Posterior cingulate gyrus (tissue), 11 donors: Measurements from ENCODE around the gene MRPL11.
"Not testable (repeated sequence)": the region's sequence is repeated elsewhere in the genome, so short reads cannot be mapped to it uniquely, and the experiment has no call there.

Source experiments
- DNase-seq, 10 donors: peaks; one replicate each; pipeline versions ENCODE4 v3.0.0 to v3.0.0-alpha.2; 2020 to 2021; ENCODE audit warnings: mixed read lengths in 3 of 10
- intact Hi-C: fragments of 100-400 bp; cut with DNase I; formaldehyde crosslinking; loops from one replicate; pipeline ENCODE4 v1.15.1; 2023

The MRPL11 gene

DNA sequence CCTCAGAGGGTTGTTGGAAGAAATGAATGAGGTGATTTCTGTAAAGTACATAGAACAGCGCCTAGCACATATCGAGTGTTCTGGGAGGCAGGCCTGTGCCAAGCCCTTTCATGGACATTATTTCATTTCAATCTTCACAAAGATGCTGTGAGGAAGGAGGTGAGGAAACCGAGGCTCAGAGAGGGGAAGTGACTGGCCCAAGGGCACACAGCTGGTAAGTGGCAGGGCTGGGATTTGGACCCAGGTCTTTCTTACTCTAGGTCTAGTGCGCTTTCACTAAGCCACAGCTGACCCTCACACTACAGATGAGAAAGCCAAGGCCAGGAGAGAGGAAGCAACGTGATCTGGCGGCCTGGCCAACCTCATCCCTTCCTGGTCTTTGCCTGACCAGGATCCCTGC lies 30.0 kb upstream of the MRPL11 start:
- intact Hi-C loops: no loop called here
- peak in 1 of 10 donors; percentile 18 for DNase-seq

DNA sequence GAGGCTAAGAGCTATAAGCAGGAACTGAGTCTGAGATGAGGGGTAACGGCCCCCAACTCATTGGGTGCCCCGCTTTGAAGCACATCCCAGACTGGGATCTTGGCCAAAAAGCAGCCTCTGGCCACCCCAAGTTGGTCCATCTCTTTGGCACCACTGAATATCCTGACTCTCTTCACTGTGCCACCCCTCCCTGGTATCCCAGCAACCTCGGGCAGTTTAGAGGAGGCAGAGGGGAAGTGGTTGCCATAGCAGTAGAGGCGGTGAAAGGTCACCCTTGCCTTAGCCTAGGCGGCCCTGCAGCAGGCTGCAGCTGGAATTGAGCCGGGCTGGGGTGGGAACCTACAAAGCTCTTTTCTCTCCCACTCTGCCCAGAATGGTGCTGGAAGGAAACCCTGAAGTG lies 29.1 kb upstream of the MRPL11 start:
- intact Hi-C loops: no loop called here
- DNase-seq: peak in 1 of 10 donors; percentile 75

DNA sequence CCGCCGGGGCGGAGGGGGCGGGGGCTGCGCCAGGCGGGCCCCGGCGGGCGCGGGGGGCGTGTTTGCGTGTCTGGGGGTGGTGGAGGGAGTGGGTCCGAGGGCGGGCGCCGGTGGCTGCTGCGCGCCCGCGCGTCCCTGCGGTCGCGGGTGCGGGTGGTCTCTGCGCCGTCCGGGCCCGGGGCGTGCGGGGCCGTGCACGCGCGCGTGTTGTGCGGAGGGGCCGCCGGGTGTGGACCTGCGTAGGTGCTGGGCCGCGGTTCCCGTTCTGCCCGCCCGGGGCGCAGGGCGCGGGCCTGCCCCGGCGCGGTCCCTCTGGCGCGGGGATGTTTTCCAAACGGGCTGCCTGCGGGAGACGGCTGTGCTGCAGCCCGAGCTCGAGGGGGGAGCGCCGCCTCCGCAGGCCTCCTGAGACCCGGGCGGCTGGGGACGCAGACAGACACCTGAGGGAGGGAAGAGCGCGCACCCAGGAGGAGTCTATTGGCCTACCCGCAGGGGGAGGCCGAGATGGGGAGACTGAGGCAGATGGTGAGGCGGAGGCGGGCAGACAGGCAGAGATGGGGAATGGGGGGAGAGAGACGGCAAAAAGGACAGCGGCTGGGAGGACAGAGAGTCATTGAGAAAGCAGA lies 28.5 kb upstream of the MRPL11 start:
- peak in 8 of 10 donors; percentile 21 to 92 (median 42) for DNase-seq
- intact Hi-C loops: no loop called here

- intact Hi-C loops: no loop called here
- peak; percentile 88 to 99 (median 92) for DNase-seq
These were observed 27.8 kb upstream of the MRPL11 start, which contains the start of gene PELI3 for GRCh38 chr11:66466225-66467033. PELI3 (plus strand) TSS chr11:66466905; CDS start chr11:66468129, 1,224 bp downstream.

DNA sequence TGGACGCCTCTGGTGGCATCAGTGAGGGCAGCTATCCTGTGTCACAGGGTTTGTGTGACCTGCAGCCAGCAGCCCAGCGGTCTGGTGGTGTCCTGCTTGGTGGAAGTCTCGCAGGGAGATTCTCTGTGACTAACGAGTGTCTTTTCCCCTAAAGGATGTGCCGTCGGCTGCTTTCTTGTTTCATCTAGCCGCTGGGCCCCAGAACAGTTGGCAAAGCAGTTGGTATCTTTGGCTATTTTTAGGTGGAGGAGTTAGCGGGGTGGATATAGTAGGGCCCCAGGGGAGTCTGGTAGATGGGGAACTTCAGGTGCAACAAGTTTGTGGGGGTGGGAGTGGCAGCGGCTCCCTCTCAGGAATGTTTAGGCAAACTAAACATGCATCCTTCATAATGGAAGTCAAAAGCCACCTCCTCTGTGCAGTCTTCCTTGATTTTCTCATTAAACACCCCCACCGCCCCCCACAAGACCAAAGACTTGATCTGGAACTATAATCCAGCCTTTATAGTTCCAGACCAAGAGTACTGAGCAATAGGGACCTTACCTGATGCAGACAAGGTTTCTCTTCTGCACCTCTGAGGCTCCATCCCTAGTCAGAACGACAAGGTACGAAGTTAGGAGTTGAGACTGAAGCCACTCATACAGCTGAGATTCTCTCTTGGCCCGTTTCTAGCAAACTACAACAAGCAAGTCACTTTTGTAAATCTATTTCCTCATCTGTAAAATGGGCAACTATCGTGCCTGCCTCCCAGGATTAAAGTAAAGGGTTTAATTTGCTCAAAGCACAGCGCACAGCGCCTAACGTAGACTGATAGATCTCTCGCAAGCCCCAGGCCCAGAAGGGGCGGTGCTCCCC lies 27.0 kb upstream of the MRPL11 start:
- intact Hi-C loops: no loop called here
- no peak for DNase-seq

DNA sequence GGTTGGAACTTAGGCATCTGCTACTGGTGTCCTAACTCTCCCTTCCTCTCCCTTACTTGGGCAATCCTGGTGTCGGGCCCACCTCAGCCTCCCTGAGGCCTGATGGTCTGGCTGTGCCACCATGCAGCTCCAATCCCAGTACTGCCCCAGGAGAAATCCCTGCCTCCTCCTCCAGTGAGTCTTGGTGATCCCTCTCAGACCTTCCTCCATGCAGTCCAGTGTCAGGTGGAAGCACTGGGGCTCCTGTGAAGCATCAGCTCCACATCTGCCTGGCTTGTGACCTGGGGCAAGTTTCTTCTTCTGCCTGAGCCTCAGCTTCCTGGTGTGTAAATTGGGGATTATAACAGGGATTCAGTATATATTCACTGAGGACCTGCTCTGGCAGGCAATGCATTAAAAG lies 26.3 kb upstream of the MRPL11 start:
- intact Hi-C loops: no loop called here
- DNase-seq: no peak

DNA sequence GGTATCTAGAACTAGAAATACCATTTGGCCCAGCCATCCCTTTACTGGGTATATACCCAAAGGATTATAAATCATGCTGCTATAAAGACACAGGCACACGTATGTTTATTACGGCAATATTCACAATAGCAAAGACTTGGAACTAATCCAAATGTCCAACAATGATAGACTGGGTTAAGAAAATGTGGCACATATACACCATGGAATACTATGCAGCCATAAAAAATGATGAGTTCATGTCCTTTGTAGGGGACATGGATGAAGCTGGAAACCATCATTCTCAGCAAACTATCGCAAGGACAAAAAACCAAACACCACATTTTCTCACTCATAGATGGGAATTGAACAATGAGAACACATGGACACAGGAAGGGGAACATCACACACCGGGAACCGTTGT lies 25.5 kb upstream of the MRPL11 start:
- DNase-seq, intact Hi-C loops: not testable (repeated sequence)

DNA sequence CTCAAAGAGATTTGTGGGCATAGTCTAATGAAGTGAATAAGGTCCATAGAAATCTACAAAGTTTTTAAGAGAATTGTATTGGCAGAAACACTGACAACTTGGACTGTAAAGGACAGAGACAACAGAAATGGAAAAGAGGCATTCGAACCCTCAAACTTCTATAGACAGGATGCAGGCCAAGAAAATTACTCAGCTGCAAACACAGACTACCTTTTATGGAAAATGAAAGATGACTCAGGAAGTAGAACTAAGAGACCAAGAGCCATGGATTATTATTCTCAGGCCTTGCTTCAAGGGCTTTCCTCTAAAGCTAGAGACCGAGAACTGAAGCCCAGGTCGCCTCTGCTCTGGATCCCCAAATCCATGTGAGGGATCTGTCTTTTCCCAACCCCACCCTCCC lies 24.3 kb upstream of the MRPL11 start:
- intact Hi-C loops: no loop called here
- no peak for DNase-seq

DNA sequence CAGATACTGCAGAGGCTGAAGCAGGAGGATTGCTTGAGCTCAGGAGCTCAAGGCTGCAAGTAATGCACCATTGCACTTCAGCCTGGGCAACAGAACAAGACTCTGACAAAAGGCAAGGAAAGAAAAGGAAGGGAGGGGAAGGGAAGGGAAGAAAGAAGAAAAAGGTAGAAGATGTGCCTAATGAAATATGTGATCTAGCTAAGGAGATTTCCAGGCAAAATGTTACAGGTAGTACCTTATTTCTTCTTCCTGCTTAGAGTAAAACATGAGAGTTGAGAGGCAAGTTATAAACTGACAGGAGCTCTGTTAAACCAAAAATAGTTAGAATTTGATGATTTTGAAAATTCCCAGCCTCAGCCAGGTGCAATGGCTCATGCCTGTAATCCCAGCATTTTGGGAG lies 23.4 kb upstream of the MRPL11 start:
- no peak for DNase-seq
- intact Hi-C loops: no loop called here

DNA sequence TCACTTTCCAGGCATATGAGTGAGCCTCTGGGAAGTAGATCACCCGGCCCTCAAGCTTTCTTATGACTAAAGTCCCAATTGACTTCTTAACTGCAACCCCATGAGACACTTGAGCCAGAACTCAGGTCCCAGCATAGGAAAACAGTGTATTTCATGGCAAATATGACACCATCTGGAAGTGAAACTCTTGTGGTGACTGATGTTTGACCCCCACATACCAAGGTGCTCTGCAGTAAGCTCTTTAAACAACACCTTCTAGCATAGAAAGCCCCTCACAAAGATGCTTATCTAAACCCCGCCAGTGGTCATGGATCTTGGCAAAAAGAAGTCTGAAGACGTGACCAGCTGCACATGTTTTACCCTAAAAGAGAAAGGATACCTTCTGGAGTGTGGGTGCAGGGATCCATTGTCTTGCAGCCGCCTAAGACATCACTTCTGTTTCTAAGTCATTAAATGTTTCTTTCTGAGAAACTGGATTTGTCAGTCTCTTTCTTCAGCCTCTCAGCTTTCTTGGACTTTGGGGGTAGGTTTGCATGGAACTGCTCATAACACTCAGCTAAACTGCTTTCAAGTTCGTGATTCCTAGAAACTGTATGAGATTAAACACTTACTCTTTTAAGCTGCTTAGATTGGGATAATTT lies 20.6 kb upstream of the MRPL11 start:
- intact Hi-C loops: no loop called here
- DNase-seq: no peak

DNA sequence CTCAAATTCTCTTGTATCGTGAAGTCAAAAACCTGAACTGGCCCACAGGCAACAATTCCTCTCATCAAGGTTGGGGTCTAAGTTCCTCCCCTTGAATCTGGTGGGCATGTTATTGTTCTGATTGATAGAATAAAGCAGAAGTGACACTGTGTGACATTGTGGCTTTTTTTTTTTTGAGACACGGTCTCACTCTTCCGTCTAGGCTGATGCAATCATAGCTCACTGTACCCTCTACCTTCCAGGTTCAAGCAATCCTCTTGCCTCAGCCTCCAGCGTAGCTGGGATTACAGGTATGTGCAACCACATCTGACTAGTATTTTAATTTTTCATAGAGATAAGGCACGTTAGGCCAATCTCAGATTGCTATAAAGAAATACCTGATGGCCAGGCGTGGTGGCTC lies 19.2 kb upstream of the MRPL11 start:
- peak in 1 of 10 donors; percentile 32 for DNase-seq
- intact Hi-C loops: no loop called here

- intact Hi-C loops: no loop called here
- no peak for DNase-seq
These were observed 16.2 kb upstream of the MRPL11 start for GRCh38 chr11:66454828-66455227.

DNA sequence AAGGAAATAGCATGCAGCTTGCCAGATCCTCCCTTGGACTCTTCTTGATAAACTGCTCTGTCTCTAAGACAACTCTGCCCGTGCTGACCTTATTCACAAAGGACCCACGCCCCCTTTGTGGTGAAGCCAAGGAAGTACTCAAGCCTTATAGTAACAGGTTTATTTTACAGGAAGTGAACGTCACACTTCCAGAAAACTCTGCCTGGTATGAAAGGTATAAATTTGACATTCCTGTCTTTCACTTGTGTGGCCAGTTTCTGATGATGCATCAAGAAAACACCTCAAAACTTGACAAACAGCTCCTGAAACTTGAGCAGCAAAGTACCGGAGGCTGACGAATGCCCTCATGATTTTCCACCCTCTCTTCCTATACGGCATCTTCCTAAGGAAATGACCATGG lies 15.6 kb upstream of the MRPL11 start:
- intact Hi-C loops: no loop called here
- no peak for DNase-seq

GRCh38 chr11:66451663-66452062 lies 13.0 kb upstream of the MRPL11 start:
- intact Hi-C loops: no loop called here
- DNase-seq: peak in 1 of 10 donors; percentile 33

DNA sequence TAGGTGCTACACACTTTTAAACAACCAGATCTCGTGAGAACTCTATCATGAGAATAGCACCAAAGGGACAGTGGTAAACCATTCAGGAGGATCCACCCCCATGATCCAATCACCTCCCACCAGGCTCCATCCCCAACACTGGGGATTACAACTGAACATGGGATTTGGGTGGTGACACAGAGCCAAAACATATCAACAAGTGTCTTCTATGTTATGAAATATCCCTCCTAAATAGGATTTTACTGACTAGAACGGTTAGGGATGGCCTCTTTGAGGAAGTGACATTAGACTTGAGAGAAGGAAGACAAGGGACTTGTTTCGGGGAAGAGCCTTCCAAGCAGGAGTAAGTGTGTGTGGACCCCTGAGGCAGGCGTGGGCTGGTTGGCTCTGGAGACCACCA lies 11.9 kb upstream of the MRPL11 start:
- intact Hi-C loops: no loop called here
- no peak for DNase-seq

DNA sequence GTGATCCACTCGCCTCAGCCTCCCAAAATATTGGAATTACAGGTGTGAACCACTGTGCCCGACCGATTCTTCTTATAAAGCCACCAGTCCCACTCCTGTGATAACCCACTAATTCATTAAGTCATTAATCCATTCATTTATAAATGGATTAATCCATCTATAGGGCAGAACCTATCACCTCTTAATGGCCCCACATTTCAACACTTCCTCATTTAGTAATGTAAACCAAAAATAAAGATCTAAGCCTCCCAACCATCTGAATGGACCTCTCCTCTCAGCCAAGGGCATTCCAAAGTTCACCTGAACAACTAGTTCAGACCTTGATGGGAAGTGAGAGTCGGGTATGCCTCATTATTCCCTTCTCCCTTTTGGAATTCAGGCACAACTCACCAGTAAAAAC lies 9.9 kb upstream of the MRPL11 start:
- intact Hi-C loops: no loop called here
- DNase-seq: no peak

GRCh38 chr11:66447012-66447411 lies 8.4 kb upstream of the MRPL11 start:
- no peak for DNase-seq
- intact Hi-C loops: no loop called here

GRCh38 chr11:66443602-66444001 lies 5.0 kb upstream of the MRPL11 start:
- intact Hi-C loops: no loop called here

GRCh38 chr11:66440940-66441282 lies 2.3 kb upstream of the MRPL11 start:
- intact Hi-C loops: not testable (repeated sequence)
- DNase-seq: peak in 1 of 10 donors; percentile 72

More at GRCh38 chr11:66443602-66444001, 5.0 kb upstream of the MRPL11 start:
- no peak for DNase-seq

DNA sequence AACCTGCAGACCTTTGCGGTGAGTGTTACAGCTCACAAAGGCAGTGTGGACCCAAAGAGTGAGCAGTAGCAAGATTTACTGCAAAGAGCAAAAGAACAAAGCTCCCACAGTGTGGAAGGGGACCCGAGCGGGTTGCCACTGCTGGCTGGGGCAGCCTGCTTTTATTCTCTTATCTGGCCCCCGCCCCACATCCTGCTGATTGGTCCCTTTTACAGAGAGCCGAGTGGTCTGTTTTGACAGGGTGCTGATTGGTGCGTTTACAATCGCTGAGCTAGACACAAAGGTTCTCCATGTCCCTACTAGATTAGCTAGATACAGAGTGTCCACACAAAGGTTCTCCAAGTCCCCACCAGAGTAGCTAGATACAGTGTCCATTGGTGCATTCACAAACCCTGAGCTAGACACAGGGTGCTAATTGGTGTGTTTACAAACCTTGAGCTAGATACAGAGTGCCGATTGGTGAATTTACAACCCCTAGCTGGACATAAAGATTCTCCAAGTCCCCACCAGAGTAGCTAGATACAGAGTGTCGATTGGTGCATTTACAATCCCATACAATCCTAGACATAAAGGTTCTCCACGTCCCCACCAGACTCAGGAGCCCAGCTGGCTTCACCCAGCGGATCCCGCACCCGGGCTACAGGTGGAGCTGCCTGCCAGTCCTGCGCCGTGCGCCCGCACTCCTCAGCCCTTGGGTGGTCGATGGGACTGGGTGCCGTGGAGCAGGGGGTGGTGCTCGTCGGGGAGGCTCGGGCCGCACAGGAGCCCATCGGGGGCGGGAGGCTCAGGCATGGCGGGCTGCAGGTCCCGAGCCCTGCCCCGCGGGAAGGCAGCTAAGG lies 1.7 kb upstream of the MRPL11 start:
- intact Hi-C loops: not testable (repeated sequence)
- DNase-seq: peak in 1 of 10 donors; percentile 71
